PC-3 (cell line): ENCODE measurements around the gene PAMR1. TPM values are rescaled to one million over a fixed set of nuclear protein-coding genes. Genes with fewer than 3 reads are reported as not detected.
A peak's percentile ranks its signal among the peaks of the same experiment; 100 is the strongest.

ENCODE experiments used
- ATAC-seq: fragments of 200-7000 bp; cut with Tn5 transposase; 2 replicates; pipeline ENCODE4 v1.9.1; 2020; ENCODE audit warnings: mild to moderate bottlenecking, moderate library complexity
- BruUV-seq: library from RNA; stranded (reverse); fragments of 400-500 nt; replicated peaks from 2 replicates; lab custom pipeline; 2021; lab: Mats Ljungman, UMichigan
- CTCF ChIA-PET: fragments of 300-600 bp; sonication (Branson Sonifier 250); formaldehyde crosslinking; loops from one replicate; lab custom pipeline; 2022; ENCODE audit warnings: antibody characterized with exemption; lab: Charles Lee
- POLR2A ChIA-PET: fragments of 300-600 bp; sonication (Branson Sonifier 250); formaldehyde crosslinking; loops from one replicate; lab custom pipeline; 2022; ENCODE audit warnings: antibody characterized with exemption; ENCODE audit not compliant: unreplicated experiment; lab: Charles Lee
- DNase-seq: peaks from one replicate; pipeline ENCODE4 v3.0.0-alpha.2; 2015
- H2AFZ ChIP-seq: fragments of 300-600 bp; sonication (generic); 2 replicates; pipeline ENCODE4 v1.6.0; 2016; ENCODE audit warnings: antibody characterized with exemption, low read length
- H3F3A ChIP-seq: fragments of 300-600 bp; sonication (generic); one replicate; pipeline ENCODE4 v1.6.0; 2017; ENCODE audit warnings: antibody characterized with exemption, low read length, control low read depth, mild to moderate bottlenecking; ENCODE audit not compliant: unreplicated experiment
- H3K27ac ChIP-seq: fragments of 300-600 bp; sonication (generic); 2 replicates; pipeline ENCODE4 v1.5.1; 2016; ENCODE audit warnings: mild to moderate bottlenecking, low read length
- H3K27me3 ChIP-seq: fragments of 300-600 bp; sonication (generic); 2 replicates; pipeline ENCODE4 v1.6.1; 2016; ENCODE audit warnings: low read length, mixed read lengths
- H3K36me3 ChIP-seq: fragments of 300-600 bp; sonication (generic); 2 replicates; pipeline ENCODE4 v1.6.1; 2016; ENCODE audit warnings: low read depth, mixed run types, low read length, mixed read lengths
- H3K4me1 ChIP-seq: fragments of 300-600 bp; sonication (generic); 2 replicates; pipeline ENCODE4 v1.5.1; 2016; ENCODE audit warnings: low read length; ENCODE audit not compliant: insufficient read depth
- H3K4me2 ChIP-seq: fragments of 300-600 bp; sonication (generic); 2 replicates; pipeline ENCODE4 v1.6.0; 2016; ENCODE audit warnings: low read length
- H3K4me3 ChIP-seq: fragments of 300-600 bp; sonication (generic); 2 replicates; pipeline ENCODE4 v1.5.1; 2016; ENCODE audit warnings: mild to moderate bottlenecking, low read length, mixed read lengths
- H3K79me2 ChIP-seq: fragments of 300-600 bp; sonication (generic); 2 replicates; pipeline ENCODE4 v1.6.1; 2017; ENCODE audit warnings: low read length, mixed read lengths
- H3K9ac ChIP-seq: fragments of 300-600 bp; sonication (generic); 2 replicates; pipeline ENCODE4 v1.6.0; 2016; ENCODE audit warnings: mild to moderate bottlenecking, low read length
- H3K9me2 ChIP-seq: fragments of 300-600 bp; sonication (generic); replicated peaks from 2 replicates; pipeline ENCODE4 v1.6.1; 2016; ENCODE audit warnings: mixed run types, low read length, mixed read lengths
- H3K9me3 ChIP-seq: fragments of 300-600 bp; sonication (generic); 2 replicates; pipeline ENCODE4 v1.6.1; 2016; ENCODE audit warnings: low read length, mixed read lengths
- H4K20me1 ChIP-seq: fragments of 300-600 bp; sonication (generic); 2 replicates; pipeline ENCODE4 v1.6.1; 2016; ENCODE audit warnings: low read length, mixed read lengths
- EZH2 ChIP-seq: fragments of 300-600 bp; sonication (generic); IDR thresholded peaks from one replicate; pipeline ENCODE4 v1.6.1; 2017; ENCODE audit warnings: antibody characterized with exemption, mild to moderate bottlenecking, low read length; ENCODE audit not compliant: unreplicated experiment
- EZH2phosphoT487 ChIP-seq: fragments of 300-600 bp; sonication (generic); IDR thresholded peaks from 2 replicates; pipeline ENCODE4 v1.6.1; 2018; ENCODE audit warnings: mild to moderate bottlenecking, antibody characterized with exemption, low read length, borderline replicate concordance
- intact Hi-C: fragments of 100-400 bp; cut with micrococcal nuclease; formaldehyde crosslinking; loops from 2 replicates; pipeline ENCODE4 v1.9.0; 2023
- total RNA-seq: library from RNA; depleted of rRNA; stranded (reverse); fragments of >200 nt; gene quantifications from 2 replicates; pipeline ENCODE4 v1.2.3, GENCODE V29; 2014
- TF ChIP-seq, protein P1 (sequence below): fragments of 300-600 bp; sonication (generic); conservative IDR thresholded peaks from 2 replicates; pipeline ENCODE4 v1.5.1; 2017; ENCODE audit warnings: antibody characterized with exemption, low read depth, mild to moderate bottlenecking, low read length

Gene PAMR1
- total RNA-seq, 1 experiment from 2014 or later = not detected

GRCh38 chr11:35404388-35404775 is 121.0 kb downstream of the PAMR1 start:
- H3K9ac ChIP-seq = no peak overlapping the region
- H3K4me1 ChIP-seq = no peaks in the 10 kb centered on the region
- no peak overlapping the region for H3K27ac ChIP-seq
- intact Hi-C loops = no loop called here
- no peak overlapping the region for H3K4me2 ChIP-seq
- ATAC-seq (peak; percentile 51), DNase-seq (peak; percentile 69)
- no peaks in the 10 kb centered on the region for H3F3A ChIP-seq
- H3K9me2 ChIP-seq = no peaks in the 10 kb centered on the region
- TF ChIP-seq EZH2phosphoT487 = no peak
- TF ChIP-seq, protein P1, sequence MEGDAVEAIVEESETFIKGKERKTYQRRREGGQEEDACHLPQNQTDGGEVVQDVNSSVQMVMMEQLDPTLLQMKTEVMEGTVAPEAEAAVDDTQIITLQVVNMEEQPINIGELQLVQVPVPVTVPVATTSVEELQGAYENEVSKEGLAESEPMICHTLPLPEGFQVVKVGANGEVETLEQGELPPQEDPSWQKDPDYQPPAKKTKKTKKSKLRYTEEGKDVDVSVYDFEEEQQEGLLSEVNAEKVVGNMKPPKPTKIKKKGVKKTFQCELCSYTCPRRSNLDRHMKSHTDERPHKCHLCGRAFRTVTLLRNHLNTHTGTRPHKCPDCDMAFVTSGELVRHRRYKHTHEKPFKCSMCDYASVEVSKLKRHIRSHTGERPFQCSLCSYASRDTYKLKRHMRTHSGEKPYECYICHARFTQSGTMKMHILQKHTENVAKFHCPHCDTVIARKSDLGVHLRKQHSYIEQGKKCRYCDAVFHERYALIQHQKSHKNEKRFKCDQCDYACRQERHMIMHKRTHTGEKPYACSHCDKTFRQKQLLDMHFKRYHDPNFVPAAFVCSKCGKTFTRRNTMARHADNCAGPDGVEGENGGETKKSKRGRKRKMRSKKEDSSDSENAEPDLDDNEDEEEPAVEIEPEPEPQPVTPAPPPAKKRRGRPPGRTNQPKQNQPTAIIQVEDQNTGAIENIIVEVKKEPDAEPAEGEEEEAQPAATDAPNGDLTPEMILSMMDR = peak; percentile 79
- no TSS peak for BruUV-seq
- 0 out of 2 replicates have a peak overlapping the region, but pooled peaks have one; percentile 26 for H2AFZ ChIP-seq
- no peaks in the 10 kb centered on the region for H3K36me3 ChIP-seq
- no peaks in the 10 kb centered on the region for H3K27me3 ChIP-seq
- ChIA-PET POLR2A (no interaction called here), CTCF (no interaction called here)
- H3K9me3 ChIP-seq = no peaks in the 10 kb centered on the region
- no peaks in the 10 kb centered on the region for H3K79me2 ChIP-seq
- no peak overlapping the region for H3K4me3 ChIP-seq
- no peaks in the 10 kb centered on the region for H4K20me1 ChIP-seq

GRCh38 chr11:35403765-35404387 is 121.5 kb downstream of the PAMR1 start:
- Histone ChIP-seq H3K27ac (no peak overlapping the region), H3K9ac (no peak overlapping the region), H3K4me1 (no peaks in the 10 kb centered on the region), H3F3A (no peaks in the 10 kb centered on the region), H3K9me3 (no peaks in the 10 kb centered on the region), H4K20me1 (no peaks in the 10 kb centered on the region), H3K27me3 (no peaks in the 10 kb centered on the region), H3K9me2 (no peaks in the 10 kb centered on the region), H3K4me3 (no peak overlapping the region), H3K79me2 (no peaks in the 10 kb centered on the region), H3K36me3 (no peaks in the 10 kb centered on the region), H3K4me2 (no peak overlapping the region), H2AFZ (0 out of 2 replicates have a peak overlapping the region, but pooled peaks have one; percentile 26)
- POLR2A ChIA-PET = no interaction called here
- ATAC-seq (no peak), DNase-seq (no peak)
- no TSS peak for BruUV-seq
- CTCF ChIA-PET = interaction anchor here (1.0 kb wide), 1 partner anchor 12 kb away, joined by 3 read pairs; no protein-coding TSS in a partner anchor
- intact Hi-C loops = no loop called here
- TF ChIP-seq, protein P1 = no peak
- TF ChIP-seq EZH2 (no peak), EZH2phosphoT487 (no peak)
